Fibroblast of pulmonary artery (primary cell): ENCODE data around the gene KPNA1.

Experiments
- DNase-seq: peaks from one replicate; pipeline ENCODE4 v3.0.0-alpha.2; 2010; ENCODE audit warnings: low read depth
- H3K4me3 ChIP-seq: replicated peaks from 2 replicates; pipeline ENCODE4 v1.5.1; 2011; ENCODE audit warnings: low read depth, mild to moderate bottlenecking, control low read depth, low read length, moderate library complexity
- TF ChIP-seq, protein P1 (sequence below): IDR thresholded peaks from 2 replicates; pipeline ENCODE4 v1.5.1; 2011; ENCODE audit warnings: mild to moderate bottlenecking, control low read depth, low read length, inconsistent platforms; ENCODE audit errors: missing control alignments

Gene KPNA1

DNA sequence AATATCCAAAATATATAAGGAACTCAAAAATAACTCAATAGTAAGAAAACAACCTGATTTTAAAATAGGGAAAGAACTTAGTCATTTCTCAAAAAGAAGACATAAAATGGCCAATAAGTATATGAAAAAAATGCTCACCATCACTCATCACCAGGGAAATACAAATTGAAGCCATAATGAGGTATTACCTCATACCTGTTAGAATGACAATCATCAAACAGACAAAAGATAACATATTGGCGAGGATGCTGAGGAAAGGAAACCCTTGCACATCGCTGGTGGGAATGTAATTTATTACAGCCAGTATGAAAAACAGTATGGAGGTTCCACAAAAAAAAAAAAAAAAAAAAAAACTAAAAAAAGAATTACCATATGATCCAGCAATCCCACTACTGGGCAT is 38.2 kb downstream of the KPNA1 start:
- no peak for DNase-seq
- H3K4me3 ChIP-seq, result no peak overlapping the region
- TF ChIP-seq, protein P1, sequence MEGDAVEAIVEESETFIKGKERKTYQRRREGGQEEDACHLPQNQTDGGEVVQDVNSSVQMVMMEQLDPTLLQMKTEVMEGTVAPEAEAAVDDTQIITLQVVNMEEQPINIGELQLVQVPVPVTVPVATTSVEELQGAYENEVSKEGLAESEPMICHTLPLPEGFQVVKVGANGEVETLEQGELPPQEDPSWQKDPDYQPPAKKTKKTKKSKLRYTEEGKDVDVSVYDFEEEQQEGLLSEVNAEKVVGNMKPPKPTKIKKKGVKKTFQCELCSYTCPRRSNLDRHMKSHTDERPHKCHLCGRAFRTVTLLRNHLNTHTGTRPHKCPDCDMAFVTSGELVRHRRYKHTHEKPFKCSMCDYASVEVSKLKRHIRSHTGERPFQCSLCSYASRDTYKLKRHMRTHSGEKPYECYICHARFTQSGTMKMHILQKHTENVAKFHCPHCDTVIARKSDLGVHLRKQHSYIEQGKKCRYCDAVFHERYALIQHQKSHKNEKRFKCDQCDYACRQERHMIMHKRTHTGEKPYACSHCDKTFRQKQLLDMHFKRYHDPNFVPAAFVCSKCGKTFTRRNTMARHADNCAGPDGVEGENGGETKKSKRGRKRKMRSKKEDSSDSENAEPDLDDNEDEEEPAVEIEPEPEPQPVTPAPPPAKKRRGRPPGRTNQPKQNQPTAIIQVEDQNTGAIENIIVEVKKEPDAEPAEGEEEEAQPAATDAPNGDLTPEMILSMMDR, result no peak

DNA sequence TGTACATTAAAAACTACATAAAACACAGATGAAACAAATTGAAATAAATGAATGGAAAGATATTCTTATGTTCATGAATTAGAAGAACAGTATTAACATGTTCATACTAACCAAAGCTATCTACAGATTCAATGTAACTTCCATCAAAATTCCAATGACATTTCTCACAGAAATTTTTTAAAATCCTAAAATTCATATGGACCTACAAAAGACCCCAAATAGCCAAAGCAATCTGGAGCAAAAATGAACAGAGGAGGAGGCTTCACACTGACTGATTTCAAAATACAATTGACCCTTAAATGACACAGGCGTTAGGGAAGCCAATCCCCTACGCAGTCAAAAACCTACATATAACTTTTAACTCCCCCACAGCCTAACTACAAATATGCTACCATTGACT is 39.4 kb downstream of the KPNA1 start:
- H3K4me3 ChIP-seq, result no peak overlapping the region
- no peak for DNase-seq
- TF ChIP-seq, protein P1, result no peak

DNA sequence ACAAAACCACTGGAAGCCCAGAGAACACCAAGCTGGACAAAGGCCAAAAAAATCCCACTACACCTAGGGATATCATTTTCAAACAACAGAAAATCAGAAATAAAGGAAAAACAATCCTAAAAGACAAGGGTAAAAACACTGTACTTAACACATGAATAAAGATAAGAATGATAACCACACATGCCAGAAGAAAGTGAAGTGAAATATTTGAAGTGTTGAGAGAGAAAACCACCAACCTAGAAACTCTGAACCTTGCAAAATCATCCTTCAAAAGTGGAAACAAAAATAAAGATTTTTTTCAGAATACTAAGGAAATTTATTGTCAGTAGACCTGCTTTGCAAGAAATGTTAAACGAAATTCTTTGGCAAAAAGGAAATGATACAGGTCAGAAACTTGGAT is 45.1 kb downstream of the KPNA1 start:
- DNase-seq, result no peak
- no peak overlapping the region for H3K4me3 ChIP-seq
- TF ChIP-seq, protein P1, result no peak

DNA sequence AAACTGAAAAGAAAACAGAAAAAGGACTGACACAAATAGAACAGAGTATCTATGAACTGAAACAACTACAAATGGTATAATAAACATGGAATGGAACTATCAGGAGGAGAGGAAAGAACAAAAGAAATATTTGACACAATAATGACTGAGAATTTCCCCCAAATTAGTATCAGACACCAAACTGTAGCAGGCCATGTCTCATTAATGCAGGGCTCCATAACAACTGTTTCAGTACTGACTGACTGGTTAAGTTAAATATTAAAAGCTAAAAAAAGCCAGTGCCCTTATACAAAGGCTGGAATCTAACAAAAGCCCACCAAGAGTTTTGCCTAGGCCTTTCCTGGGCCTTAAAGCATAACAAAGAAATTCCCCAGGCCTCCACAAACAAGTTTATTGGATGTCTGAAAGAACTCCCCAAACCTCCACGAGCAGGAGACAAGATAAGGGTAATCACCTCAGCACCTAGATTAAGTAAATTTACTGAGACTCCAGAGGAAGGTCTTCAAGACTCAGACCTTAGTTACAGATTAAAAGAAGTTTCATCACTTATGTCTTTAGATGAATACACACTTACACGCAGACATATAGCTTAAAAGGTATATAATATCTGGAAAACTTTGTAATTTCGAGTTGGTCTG is 45.7 kb downstream of the KPNA1 start:
- no peak for DNase-seq
- H3K4me3 ChIP-seq, result no peak overlapping the region

DNA sequence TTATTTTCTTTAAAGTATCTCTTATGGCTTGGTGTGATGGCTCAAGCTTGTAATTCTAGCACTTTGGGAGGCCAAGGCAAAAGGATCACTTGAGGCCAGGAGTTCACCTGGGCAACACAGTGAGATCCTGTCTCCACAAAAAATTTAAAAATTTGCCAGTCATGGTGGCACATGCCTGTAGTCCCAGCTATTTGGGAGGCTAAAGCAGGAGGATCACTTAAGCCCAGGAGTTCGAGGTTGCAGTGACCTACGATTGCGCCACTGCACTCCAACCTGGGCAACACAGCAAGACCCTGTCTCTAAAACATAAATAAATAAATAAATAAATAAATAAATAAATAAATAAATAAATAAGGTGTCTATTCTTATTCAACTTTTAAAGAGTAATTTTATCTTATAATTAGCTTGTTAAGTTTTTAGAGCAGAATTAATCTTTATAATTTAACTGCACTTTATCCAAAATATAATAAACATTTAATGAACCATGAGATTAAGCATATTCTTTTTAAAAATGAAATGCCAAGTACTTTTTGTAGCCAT is 48.0 kb downstream of the KPNA1 start:
- no peak for DNase-seq
- no peak overlapping the region for H3K4me3 ChIP-seq
- TF ChIP-seq, protein P1, result no peak

More for the DNA sequence above, 45.7 kb downstream of the KPNA1 start:
- TF ChIP-seq, protein P1, result no peak

DNA sequence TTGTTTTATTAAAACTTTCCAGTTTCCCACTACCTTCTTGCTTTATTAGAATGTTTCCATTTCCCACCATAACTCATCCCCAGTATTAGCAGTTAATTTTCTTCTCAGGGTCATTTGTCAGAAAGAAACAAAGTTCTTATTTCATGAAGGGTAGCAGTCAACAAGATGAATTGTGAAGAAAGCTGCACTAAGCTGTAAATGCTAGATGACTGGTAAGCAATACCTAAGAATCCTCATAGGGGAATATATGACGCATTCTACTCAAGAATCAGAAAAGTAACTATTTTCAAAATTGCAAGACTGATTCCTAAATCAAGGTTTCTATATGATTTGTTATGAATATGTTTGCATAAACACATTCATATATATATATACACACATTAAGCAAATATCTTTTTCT is 50.1 kb downstream of the KPNA1 start:
- no peak overlapping the region for H3K4me3 ChIP-seq
- TF ChIP-seq, protein P1, result no peak
- no peak for DNase-seq

DNA sequence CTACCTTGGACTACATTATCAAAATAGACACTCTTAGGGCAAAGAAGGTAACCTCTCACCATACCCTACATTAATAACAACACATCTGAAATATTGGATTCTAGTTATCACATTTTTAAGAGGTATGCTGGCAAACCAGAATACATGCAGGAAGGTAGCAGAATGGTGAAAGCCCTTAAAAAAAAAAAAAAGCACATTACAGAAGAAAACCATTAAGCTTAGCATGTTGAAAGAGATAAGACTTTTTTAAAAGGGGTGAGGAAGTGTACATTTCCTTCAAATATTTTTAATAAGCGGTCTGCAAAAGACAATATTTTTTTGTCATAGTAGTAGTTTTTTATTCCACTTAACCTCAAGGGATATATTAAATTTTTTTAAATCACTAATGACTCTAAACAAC is 52.3 kb downstream of the KPNA1 start:
- TF ChIP-seq, protein P1, result no peak
- no peak overlapping the region for H3K4me3 ChIP-seq
- no peak for DNase-seq
